Dermis blood vessel endothelial cell (primary cell): Measurements from ENCODE around the gene STK24. TPM values are rescaled to one million over a fixed set of nuclear protein-coding genes. Genes with fewer than 3 reads are reported as not detected.
"Not testable (repeated sequence)": the region's sequence is repeated elsewhere in the genome, so short reads cannot be mapped to it uniquely, and the experiment has no call there.

ENCODE experiments used
- DNase-seq: peaks from one replicate; pipeline ENCODE4 v3.0.0; 2010
- total RNA-seq: library from RNA; depleted of rRNA; stranded (reverse); fragments of >200 nt; gene quantifications from 2 replicates; pipeline ENCODE4 v1.2.3, GENCODE V29; 2014

STK24 gene
- total RNA-seq, result 40.8 and 69.6 TPM in 2 replicates

DNA sequence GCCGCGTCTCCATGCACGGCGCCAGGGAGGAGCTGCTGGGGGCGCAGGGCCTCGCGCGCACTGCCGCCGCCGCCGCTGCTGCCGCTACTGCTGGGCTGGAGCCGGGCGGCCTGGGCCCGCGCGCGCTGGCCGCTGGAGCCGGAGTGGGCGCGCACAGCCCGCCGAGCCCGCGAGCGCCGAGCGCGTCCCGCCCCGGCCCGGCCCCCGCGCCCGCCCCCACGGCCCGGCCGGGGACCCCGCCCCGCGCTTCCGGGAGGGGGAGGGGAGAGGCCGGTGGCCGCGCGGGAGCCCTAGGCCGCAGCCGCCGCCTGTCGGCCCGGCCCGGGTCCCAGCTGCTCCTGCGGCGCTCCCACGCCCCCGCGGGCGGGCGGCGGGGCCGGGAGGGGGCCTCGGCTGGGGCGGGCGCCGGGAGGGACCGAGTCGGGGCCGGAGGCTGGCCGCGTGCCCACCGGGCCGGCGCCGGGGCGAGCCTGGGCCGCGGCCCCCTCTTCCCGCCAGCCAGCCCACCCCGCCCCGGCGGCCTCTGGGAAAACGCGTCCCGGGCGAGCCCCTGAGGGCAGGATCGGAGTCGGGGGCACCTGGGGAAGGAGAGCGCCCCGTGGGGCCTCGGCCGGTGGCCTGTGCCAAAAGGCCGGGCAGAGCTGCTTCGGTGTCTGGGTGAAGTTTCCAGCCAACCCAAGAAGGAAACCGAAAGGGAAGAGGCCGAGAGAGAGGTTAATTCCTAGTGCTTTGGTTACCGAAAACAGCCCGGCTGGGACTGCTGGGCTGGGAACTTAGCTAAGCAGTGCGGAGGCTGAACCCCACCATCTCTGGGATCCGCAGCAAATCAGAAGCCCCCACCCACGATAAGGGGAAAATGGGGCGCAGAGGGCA lies at the start of gene STK24:
STK24 (minus strand) TSS at position 145 of the 873 bp plus-strand sequence. CDS start 321 bp downstream, outside the sequence.
- peak; percentile 78 for DNase-seq

DNA sequence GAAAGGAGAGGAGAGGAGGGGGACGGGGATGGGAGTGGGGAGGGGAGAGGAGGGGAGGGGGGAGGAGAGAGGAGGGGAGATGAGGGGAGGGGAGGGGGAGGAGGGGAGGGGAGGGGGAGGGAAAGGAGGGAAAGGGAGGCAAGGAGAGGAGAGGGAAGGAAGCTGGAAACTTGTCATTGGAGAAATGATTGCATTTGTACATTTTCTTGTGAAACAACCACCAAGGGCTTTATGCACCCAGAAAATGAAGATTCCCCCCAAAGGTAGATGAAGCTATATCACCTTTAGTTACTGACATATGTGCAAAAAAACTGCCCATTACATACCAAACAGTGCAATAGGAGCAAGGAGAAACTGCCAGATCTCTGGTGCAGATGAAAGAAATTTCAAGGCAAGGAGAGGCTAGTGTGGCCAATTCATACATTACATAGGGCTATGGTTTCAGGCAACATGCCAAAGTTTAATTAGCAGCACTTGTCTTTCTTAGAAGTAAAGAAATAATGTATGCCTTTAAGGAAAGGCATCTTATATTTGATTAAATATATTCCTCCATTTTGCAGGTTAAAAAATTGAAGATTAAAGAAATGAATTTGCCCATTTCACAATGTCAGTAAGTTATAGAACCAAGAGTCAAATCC lies 49.5 kb upstream of the STK24 start:
- no peak for DNase-seq

DNA sequence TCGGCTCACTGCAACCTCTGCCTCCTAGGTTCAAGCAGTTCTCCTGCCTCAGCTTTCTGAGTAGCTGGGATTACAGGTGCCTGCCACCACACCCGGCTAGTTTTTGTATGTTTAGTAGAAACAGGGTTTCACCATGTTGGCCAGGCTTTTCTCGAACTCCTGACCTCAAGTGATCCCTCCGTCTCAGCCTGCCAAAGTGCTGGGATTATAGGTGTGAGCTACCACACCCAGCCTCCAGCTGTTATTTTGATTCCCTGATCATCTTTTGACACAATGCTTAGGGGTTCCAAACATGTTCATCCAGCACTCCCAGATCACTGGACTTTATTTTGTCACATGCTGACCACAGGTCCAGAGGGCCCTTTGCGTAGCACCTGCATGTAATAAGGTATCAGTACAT lies 47.7 kb upstream of the STK24 start:
- DNase-seq, result not testable (repeated sequence)

DNA sequence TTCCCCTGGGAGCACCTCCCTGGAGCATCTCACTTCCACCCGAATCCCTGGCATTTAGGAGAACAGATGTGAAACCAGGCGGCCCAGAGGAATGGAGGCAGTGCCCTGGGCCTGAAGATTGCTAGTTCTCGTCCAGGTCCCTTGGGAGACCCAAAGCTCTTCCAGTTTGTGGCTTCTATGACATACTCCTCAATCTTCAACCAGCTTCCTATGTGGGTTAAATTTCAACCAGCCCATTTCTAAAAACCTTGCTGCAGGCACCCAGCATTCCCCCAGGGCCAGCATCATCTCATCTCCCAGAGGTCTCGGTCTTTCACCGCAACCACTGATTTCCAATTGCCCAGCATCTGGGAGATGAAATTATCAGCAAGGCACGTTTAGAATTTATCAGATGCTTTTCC lies 46.0 kb upstream of the STK24 start:
- DNase-seq, result no peak

DNA sequence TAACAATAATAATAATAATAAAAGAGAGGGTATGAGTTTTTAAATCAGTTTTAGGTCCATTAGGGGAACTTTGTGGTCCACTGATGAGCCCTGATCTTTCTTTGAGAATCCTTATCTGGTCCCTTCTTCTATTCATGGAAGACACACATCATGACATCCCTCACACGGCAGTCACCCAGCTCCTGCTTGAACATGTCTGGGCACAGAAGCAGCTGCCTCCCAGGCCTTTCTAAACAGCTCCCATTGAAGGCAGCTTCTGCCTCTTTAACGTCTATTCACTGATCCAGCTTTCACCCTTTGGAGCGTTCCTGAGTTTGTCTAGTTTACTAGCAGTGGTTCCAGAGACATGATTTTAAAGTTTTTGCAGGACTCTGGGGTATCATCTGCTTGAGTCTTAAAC lies 42.6 kb upstream of the STK24 start:
- DNase-seq, result no peak

DNA sequence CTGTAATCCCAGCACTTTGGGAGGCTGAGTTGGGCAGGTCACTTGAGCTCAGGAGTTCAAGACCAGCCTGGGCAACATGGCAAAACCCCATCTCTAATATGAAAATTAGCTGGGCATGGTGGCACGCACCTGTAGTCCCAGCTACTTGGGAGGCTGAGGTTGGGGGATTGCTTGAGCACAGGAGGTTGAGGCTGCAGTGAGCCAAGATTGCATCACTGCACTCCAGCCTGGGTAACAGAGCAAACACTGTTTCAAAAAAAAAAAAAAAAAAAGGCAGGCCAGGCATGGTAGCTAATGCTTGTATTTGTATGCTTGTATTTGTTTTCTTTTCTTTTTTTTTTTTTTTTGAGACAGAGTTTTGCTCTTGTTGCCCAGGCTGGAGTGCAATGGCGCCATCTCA lies 38.7 kb upstream of the STK24 start:
- not testable (repeated sequence) for DNase-seq

DNA sequence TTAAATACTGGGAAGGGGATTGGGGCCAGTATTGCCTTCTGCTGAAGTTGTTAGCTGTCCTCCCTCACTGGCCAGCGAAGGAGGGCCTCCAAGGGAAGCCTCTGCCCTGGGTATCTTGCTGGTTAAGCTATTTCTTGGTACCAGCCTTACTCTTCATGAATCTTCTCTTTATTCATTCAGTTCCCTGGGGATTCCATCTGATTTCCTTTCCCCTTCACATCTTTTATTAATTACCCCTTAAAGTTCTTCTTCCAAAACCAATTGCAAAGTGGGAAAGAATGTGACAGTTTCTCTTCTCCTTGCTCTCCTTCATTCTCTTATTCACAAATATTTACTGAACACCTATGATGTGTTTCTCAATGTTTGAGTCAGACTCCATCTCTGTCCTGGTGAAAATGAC lies 36.7 kb upstream of the STK24 start:
- no peak for DNase-seq

DNA sequence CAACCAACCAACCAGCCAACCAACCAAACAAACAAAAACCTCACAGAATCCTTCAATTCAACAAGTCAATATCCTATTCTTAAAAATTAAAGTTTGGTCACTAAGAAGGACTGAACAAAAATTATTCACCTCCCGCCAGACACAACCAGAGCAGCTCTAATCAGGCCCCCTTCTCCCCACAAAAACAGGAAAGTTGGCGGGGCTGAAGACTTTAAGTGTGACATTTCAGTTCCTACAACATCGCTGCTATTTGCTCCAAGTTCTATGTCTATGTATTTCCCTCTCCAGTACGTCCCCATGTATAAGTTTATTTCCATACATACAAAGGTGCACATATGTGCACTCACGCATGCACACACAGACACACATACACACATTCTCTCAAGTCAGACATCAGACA lies 32.8 kb upstream of the STK24 start:
- DNase-seq, result no peak

DNA sequence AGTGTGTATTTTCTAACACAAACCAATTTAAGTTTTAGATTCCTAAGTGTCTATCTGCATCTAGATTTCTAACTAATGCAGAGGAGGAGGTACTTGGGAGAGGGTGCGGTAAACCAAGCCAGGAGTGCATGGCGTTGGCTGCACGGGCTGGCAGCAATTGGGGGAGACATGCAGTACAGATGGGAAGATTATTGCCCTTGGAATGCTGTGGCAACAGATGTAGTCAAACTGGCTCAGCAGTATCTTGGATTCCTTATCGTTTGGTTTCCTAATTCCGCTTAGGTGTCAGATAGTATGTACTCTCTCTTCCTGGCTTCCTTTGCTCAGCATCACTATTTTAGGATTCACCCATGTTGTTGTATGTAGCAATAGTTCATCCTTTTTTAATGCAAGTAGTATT lies 29.4 kb upstream of the STK24 start:
- no peak for DNase-seq

DNA sequence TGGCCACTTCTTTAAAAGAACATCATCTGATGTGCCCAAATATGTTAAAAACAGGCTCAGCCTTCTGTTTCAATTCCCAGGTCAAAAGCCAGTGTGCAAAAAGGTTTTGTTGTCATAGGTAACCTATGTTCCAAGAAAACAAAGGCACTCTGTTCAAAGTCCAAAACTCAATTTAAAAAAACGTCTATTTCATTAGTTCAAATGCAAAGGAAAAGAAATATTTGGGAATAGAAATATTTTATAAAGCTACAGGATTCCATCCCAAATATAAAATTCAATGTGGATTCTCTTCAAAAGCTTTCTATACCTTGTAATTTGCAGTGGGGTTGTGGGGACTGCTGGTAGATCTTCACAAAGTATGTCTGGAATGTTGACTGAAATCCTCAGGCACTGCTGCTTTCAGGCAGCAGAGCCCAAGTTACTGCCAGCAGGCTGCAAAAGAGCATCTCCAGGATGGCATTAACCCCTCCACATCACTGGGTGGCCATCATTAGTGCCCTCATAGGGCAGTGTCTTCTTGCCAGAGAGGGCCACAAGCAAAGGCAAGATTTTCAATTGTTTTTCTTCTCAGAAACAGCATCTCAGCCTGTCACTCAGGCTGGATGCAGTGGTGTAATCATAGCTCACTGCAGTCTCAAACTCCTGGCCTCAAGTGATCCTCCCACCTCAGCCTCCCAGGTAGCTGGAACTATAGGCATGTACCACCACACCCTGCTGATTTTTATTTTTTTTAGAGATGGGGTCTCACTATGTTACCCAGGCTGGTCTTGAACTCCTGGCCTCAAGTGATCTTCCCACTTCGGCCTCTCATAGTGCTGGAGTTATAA lies 22.8 kb upstream of the STK24 start:
- DNase-seq, result no peak

DNA sequence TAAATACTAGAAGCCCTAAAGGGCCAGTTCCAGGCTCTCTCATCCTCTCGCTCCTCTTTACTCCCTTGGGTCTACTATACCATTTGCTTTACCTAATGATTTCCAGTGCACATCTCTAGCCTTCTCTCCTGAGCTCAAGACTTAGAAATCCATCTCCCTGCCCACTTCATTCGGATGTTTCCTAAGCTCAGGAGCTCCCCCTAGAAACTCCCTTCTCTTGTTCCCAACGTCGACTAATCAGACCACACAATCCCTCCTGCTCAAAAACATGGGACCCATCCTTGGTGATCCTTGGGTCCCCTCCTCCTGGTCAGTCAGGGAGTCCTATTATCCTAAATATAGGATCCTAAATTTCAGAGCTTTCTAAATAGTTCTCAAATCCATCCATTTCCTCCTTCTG lies 21.1 kb upstream of the STK24 start:
- DNase-seq, result peak; percentile 45

DNA sequence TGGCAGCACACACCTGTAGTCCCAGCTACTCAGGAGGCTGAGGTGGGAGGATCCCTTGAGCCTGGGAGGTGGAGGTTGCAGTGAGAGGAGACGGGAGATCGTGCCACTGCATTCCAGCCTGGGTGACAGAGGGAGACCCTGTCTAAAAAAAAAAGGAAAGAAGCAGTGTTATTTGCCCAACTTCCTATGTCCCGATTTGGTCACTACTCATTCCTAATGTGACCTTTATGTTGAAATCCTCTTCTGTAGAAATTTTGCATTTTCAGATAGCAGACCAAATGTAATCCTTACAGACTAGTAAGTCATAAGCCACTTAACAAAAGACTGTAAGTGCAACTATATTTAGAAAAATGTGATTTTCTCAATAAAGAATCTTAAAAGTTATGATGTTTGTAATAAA lies 18.2 kb upstream of the STK24 start:
- DNase-seq, result no peak

DNA sequence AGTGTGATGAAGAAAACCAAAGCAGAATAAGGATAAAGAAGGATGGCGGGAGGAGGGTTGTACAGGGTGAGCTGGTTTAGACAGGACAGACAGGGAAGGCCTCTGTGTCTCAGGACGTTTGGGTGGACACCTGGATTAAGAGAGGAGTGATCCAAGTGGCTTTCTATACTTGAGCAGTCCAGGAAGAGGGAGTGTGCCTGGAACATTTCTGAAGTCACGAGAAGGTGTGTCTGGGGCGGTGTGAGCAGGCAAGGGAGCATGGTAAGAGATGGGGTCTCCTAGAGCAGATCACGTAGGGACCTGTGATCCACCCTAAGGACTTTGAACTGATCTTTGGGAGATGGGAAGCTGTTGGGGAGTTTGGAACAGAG lies 15.4 kb upstream of the STK24 start:
- DNase-seq, result no peak

DNA sequence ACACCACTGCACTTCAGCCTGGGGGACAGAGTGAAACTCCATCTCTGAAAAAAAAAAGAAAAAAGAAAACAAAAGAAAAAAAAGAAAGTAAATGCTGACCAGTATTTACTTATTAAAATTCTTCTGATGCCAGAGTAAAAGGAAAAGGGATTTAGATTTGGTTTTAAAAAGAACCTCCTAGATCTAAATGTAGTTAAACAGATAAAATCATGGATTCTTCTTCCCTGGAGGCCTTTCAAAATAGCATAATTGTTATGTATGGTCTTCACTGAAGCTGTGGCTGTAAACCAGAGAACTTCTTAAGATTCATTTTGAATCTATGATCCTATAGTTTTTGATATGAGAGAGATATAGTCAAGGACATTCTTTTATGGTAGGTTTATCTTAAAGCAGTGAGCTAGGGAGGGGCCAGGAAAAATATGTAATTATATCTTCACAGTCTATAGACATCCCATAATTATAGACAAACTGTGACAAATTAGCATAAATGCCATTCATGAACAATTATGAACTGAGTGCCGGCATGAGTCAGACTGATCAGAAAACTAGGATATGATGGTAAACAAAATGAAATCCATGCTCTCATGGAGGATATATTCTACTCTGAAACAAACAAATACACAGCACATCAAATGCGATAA lies 14.9 kb upstream of the STK24 start:
- DNase-seq, result no peak

DNA sequence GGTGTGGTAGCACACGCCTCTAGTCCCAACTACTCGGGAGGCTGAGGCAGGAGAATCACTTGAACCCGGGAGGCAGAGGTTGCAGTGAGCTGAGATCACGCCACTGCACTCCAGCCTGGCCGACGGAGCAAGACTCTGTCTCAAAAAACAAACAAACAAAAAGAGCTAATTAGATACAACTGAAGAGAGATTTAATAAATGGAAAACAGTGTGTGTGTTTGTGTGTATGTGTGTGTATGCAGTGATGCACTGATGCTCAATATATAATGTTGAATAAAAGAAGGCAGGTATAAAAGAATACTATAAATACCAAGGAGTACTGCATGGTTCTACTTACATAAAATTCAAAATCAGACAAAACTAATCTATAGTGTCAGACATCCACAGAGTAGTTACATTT lies 13.6 kb upstream of the STK24 start:
- not testable (repeated sequence) for DNase-seq

DNA sequence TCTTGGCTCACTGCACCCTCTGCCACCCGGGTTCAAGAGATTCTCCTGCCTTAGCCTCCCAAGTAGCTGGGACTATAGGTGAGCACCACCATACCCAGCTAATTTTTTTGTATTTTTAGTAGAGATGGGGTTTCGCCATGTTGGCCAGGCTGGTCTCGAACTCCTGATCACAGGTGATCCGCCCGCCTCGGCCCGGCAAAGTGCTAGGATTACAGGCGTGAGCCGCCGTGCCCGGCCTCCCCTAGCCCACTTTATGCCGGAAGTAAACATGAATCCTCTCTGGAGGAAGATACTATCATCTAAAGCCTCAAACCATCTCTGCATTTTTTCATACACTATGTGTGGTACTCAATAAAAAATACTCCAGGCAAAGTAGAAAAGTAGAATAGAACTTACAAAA lies 12.6 kb upstream of the STK24 start:
- DNase-seq, result not testable (repeated sequence)

DNA sequence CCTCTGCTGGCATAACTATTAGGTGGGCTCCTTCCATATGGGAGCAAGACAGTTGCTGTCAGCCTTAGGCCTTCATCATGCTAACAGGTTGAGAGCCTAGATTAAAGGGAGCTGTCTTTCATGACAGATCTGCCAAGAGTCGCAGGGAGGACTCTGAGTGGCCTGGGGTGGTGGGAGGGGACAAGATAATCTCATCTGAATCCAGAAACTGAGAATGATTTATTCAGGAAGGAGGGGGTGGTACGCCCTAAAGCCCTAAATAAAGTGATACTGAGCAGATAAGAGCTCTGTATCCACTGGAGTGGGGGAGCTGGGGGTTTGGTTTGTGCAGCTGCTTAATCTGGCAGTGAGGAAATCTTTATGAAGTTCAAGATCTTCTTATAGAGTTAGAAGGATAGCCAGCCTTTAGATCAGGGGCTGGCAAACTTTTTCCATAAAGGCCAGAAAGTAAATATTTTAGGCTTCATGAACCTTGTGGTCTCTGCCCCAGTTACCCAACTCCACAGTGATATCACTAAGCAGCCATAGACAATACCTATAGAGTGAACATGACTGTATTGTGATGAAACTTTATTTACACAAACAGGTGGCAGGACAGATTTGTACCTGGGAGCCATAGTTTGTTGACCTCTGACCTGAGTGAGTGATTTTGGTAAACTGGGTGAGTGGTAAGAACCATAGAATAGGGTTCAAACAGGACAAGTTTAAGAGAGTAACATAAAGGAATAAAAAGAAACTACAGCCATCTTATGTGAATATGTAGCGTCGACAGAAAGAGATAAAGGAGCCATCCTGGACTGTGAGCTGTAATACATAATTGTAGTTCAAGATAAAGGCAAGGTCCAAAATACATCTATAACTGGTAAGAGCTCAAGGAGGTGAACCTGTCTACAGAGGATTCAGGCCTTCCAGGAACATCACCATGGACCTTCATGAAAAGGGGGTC lies 9.8 kb upstream of the STK24 start:
- no peak for DNase-seq

DNA sequence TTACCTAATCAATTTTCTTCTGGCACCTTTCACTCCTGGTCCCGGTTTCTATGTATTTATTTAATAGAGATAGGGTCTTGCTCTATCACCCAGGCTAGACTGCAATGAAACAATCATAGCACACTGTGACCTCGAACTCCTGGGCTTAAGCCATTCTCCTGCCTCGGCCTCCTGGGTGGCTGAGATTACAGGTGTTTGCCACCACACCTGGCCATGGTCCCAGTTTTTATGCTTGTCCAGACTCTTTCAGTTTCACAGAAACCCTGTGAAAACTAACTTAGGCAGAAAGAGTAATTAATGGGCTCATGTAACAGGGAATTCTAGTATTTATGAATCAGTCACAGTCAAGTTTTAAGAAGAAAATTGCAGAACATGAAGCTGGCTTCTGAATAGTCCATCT lies 9.0 kb upstream of the STK24 start:
- no peak for DNase-seq

DNA sequence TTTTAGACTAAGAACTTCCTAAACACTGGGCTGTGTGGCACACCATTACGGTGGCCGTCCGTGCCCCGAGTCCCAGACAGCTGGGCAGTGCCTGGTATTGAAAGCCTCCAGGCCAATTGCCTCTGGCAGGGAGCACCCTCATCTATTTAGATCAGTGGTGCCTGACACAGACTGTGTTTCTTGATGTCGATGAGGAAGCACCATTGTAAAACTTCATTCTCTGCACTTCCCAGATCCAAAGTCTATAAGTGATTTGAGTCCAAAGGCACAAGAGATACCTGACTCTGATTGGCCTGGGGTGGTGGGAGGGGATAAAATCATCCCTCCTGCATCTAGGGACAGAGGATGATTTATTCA lies 8.5 kb upstream of the STK24 start:
- DNase-seq, result no peak

DNA sequence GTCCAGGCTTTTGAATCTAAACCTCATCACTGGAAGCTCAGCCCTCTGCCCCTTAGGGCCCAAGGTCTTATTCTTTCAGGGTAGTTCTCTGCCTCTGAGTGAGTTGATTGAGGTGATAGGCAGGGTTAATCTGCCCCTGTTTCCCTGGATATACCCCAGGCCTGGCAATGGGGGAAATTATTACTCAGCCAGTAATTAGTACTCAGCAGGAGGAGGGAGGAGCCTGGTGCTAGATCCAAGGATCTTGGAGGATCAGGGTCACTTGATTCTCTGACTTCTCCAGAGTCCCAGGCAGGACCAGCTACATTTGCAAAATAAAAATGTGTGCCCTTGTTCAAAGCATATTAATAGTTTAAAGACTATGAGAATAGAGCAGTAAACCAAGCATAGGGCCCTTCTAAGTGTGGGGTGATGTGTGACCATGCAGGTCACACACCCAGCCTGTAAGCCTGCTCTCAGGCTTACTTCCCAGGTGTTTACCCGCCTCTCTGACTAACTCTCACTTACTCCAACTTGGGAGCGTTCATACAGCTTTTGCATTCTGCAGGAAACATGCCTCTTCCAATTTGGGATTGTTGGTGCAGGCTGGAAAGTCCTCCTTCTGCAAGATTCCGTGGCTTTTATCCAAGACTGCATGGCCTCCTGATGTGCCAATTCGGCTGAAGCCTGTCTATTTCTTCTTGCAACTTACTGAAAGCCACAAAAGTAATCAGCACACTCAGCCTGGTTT lies 7.9 kb upstream of the STK24 start:
- DNase-seq, result no peak

DNA sequence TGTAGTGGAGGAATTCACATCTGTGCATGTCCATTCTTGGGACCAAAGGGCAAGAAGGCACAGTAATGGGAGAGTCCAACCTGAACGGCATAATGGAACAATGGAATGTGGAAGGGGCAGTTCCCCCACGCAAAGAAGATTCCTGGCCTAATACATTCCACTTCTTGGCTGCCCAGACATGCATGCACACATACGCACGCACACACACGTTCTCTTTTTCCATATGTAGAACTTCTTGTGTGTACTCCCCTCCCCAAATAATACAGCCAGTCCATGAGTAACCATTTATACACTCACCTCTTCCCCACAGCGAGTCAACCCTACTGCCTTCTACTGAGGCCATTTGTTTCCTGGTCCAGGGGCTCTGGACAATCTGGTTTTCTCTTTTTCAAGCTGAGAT lies 6.0 kb upstream of the STK24 start:
- DNase-seq, result no peak
